HG03039 (cell line): ENCODE data around the gene CACNA2D3.

Source experiments
- ATAC-seq: cut with Tn5 transposase; IDR thresholded peaks from one replicate; pipeline ENCODE4 v1.9.1; 2021; ENCODE audit warnings: mild to moderate bottlenecking, moderate library complexity; ENCODE audit not compliant: unreplicated experiment

The CACNA2D3 gene

GRCh38 chr3:54653456-54654195 lies 531.3 kb downstream of the CACNA2D3 start:
- no peak for ATAC-seq

- no peak for ATAC-seq
Observed at GRCh38 chr3:54654776-54655175, 532.4 kb downstream of the CACNA2D3 start.

- ATAC-seq: no peak
Observed at GRCh38 chr3:54659347-54659746, 537.0 kb downstream of the CACNA2D3 start.

- no peak for ATAC-seq
Observed at GRCh38 chr3:54660714-54661132, 538.4 kb downstream of the CACNA2D3 start.

DNA sequence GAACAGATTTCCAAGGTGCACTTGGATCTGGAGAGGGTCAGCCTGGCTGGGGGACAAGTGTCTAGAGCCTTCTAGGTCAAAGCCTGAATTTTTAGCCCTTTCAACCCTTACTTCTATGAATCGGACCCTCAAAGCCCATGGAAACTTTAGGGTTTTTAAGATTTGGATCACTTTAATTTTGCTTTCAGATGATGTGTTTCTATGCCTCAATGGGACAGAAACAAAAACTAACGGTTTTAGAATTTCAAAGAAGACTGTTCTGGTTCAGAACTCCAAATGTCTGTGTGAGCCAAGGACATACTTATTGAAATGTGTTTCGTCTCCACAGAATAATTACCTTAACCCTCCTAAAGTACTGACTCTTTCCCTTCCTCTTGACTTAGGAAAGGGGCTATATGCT lies 538.8 kb downstream of the CACNA2D3 start:
- ATAC-seq: no peak

DNA sequence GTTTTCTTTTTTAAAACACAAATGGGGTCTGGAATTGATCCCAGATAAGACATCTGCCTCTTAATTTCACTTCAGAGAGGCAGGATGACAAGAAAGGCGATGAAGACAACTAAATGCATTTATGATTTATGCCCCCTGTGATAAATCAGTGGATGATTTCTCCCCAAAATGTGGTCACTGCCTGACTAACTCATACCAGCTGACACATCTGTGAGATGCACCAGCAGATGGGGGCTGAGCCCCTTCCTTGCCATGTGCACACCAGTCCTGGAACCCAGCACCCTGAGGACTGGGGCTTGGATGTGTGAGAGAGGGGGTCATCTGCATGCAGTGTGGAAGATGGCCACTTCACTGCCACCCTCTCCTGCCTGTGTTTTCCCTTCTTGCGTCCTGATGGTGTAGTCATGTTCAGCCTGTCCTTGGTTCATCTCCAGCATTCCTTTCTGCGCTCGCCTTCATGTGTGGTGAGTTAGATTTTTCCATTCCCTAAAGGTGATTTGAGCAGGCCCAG lies 541.2 kb downstream of the CACNA2D3 start:
- no peak for ATAC-seq

DNA sequence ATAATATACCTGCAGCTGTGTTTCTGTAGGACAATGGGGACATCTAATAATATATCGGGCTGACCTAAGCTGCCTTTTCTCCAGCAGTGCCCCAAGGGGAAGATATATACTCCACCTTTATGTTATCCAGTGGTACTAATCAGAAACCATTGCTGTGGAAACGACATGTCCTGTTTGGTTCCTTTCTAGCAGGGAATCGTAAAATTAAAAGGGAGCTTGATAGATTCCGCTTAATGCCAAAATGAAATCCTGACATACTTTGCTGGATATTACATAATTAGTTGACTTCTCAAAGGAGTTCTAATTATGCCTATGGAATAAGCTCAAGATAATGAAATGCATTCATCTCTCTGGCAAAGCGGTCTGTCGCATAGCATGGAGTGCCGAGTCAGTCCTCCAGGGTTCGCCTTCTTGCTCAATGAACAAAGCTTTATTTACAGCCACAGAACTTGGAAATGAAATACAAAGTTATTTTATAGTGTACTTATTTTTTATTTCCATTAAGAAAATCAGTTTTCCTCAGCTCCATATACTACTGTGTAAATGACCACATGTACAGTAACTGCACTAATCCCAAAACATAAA lies 542.8 kb downstream of the CACNA2D3 start:
- no peak for ATAC-seq

GRCh38 chr3:54668236-54668635 lies 545.9 kb downstream of the CACNA2D3 start:
- no peak for ATAC-seq

DNA sequence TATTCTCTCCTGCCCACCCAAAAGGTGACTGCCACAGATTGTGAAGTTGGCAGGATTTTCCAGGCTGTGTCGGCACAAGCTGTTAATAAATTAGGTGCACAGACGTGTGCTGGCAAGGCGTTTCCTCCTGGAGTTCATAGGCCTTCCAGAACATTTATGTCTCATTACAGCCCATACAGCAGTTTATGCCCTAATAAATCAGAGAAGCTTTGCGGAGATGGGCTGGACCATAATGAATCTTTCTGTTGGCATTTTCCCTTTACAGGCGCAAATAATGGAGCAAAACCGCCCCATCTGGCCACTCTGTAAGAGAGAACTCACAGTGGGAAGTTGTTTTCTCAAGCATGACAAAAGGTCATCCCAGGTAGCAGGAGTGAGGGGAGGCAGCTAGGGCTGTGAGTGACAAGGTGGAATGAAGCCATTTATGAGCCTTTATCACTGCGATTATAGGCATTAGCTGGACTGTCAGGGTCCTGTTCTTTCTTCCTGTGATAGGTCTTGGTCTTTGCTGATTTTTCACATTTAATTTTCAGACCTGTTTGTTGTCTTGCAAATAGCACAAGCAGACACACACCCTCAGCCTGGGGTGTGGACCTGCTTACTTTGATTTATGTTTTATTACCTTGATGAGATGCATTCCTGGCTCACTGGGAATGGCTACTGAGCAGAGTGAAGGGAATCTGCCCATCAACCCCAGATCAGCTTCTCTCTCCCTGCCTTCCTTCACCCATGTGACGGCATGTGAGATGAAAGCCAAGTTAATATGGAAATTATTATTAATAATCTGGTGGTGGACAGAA lies 548.0 kb downstream of the CACNA2D3 start:
- ATAC-seq: no peak

DNA sequence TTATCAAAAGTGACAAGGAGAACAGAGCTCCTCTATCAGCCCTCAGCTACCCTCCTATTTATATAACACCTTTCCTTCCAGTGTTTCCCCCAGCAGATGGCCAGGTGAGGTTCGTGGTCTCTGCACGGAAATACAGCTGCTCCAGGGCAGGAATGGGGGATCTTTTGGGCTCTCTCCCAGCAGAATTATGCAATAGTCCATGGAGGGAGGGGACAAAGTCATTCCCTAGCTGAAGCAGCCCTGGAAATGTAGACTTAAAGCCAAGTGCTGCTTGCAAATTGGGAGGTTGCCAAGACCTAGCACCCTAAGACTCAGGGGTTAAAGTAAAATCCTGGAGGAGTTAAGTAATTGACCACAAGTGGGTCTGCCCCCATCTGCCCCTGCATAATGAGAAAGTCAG lies 549.2 kb downstream of the CACNA2D3 start:
- ATAC-seq: no peak

GRCh38 chr3:54676087-54676486 lies 553.7 kb downstream of the CACNA2D3 start:
- no peak for ATAC-seq

GRCh38 chr3:54681706-54682105 lies 559.4 kb downstream of the CACNA2D3 start:
- no peak for ATAC-seq

DNA sequence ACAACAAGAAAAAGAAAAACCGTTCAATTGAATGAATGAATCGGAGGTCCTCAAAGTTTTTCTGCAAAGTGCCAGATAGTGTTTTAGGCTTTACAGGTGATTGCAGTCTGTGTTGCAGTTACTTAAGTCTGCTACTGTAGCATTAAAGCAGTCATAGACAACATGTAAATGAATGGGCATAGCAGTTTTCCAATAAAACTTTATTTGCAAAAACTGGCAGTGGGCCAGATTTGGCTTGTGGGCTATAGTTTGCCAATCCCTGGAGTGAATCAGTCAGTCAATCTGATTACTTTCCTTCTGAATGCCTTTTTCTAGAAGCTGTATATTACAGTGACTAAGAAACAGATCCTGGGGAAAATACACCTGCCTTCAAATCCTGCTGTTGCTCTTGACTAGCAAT lies 562.9 kb downstream of the CACNA2D3 start:
- no peak for ATAC-seq

DNA sequence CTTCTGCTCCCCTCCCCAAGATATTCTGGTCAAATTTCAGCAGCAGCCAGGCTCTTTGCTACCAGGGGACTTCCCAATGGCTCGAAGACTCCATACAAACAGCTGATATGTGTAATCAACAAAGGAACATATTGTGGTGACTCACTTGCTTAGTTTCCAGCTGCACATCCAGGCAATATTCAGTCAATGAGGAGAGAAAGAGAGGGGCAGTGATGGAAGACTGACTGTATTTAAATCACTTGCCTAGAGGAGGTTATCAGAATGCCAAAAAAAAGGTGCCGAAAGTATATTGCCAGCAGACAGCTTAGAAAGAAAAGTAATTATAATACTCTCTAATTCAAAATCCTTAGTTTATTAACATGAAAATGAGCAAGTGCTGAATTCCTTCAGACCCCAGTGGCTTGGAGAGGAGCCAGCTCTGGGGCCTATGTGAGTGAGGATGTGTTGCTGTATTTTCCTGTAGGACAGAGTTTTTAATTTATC lies 569.0 kb downstream of the CACNA2D3 start:
- ATAC-seq: no peak

GRCh38 chr3:54696313-54696712 lies 574.0 kb downstream of the CACNA2D3 start:
- no peak for ATAC-seq

DNA sequence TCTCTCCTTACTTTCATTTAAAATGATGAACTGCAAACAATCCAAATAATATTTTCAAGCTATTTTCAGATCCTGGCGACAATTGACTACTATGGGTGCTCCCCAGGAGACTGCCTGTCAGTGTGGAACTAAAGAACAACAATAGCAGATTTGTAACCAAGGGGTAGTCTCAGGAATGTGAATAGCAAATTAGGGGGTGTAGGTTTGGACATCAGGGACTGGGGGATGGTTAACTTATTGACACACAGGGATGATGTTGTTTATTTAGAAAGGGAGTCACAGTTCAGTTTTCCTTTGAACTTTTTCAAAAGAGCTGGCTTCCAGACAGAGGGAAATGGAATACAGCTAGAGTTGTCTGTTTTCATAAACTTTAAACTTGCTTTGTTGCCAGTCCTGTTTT lies 575.7 kb downstream of the CACNA2D3 start:
- no peak for ATAC-seq

- ATAC-seq: no peak
Observed at GRCh38 chr3:54703923-54704322, 581.6 kb downstream of the CACNA2D3 start.

- no peak for ATAC-seq
Observed at GRCh38 chr3:54705730-54706129, 583.4 kb downstream of the CACNA2D3 start.

GRCh38 chr3:54706738-54707137 lies 584.4 kb downstream of the CACNA2D3 start:
- ATAC-seq: no peak

GRCh38 chr3:54709785-54710184 lies 587.4 kb downstream of the CACNA2D3 start:
- no peak for ATAC-seq

DNA sequence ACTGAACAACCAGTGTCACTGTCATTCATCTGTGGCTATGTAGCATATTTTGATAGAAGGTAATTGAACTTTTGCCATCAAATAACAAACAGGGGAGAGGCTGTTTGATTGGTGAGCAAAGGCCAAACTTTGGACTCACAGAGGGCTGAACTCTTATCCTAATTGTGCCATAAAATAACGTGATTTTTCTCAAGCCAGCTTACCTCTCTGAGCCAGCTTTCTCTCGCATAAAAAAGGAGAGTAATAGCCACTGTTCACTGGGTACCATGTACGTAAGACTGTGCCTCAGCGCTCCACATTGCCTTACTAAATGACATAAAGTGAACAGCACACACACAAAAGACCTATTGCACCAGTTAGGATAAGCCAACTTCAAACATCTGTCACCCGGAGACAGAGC lies 588.6 kb downstream of the CACNA2D3 start:
- ATAC-seq: no peak

DNA sequence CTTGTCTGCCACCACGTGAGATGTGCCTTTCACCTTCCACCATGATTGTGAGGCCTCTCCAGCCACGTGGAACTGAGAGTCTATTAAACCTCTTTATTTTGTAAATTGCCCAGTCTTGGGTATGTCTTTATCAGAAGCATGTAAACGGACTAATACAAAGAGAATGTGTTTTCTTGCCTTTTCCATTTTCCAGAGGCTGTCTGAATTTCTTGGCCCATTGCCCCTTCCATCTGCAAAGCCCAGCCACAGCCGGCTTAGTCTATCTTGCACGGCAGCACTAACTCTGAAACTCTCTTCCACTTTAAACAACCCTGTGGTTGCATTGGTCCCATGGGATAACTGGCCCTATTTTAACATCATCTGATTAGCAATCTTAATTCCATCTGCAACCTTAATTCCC lies 590.2 kb downstream of the CACNA2D3 start:
- ATAC-seq: no peak
